B cell (primary cell): ENCODE data around the gene SNCA.

Source experiments
- CTCF ChIP-seq: fragments of 200-600 bp; IDR thresholded peaks from one replicate; pipeline ENCODE4 v1.8.0; 2022; ENCODE audit warnings: antibody characterized with exemption, mild to moderate bottlenecking
- EZH2 ChIP-seq: IDR thresholded peaks from 2 replicates; pipeline ENCODE4 v1.6.1; 2012; ENCODE audit warnings: borderline replicate concordance, low read depth, mild to moderate bottlenecking, moderate library complexity, low read length; ENCODE audit not compliant: insufficient read depth, poor library complexity, severe bottlenecking

GRCh38 chr4:89703829-89704590, 133.0 kb downstream of the SNCA start:
- TF ChIP-seq CTCF (no peak), EZH2 (no peak)
